Esophagus muscularis mucosa (tissue), 4 donors: ENCODE results near the gene IGBP1.
"Not testable (repeated sequence)": the region's sequence is repeated elsewhere in the genome, so short reads cannot be mapped to it uniquely, and the experiment has no call there.

Source experiments
- CTCF ChIP-seq, 3 experiments: fragments of 200-600 bp in 2 of 3; fragments of 450-650 bp in 1 of 3; sonication (generic) in 2 of 3; IDR thresholded peaks; one replicate each; pipeline ENCODE4 v1.5.1; 2017 to 2019; ENCODE audit warnings: antibody characterized with exemption in 3 of 3, mild to moderate bottlenecking in 2 of 3, moderate library complexity in 1 of 3
- EP300 ChIP-seq: sonication (generic); formaldehyde crosslinking; IDR thresholded peaks from one replicate; pipeline ENCODE4 v1.6.1; 2017; ENCODE audit warnings: antibody characterized with exemption
- POLR2A ChIP-seq: fragments of 450-650 bp; IDR thresholded peaks from one replicate; pipeline ENCODE4 v1.6.1; 2017; ENCODE audit warnings: antibody characterized with exemption, moderate library complexity, mild to moderate bottlenecking, low read depth

DNA sequence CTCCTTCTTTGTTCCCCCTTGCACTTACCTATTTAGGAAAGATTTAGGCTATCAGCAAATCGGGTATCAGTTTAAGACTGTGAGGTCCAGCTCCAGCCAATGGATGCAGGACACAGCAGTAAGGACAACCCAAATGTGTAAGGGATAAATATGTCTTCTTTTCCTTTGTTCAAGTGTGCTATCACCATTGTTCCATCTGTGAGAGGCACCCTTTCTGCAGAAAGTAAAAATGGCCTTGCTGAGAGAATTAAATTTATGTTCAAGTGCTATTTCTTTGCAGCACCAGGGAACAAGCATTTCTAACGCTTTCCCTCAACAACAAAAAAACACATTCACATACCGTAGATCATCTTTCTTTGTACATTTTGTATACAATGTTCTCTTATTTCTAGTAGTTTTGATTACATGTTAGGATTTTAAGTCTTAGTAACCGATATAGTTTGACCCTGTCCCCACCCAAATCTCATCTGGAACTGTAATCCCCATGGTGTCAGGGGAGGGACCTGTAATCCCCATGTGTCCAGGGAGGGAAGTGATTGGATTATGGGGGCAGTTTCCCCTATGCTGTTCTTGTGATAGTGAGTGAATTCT is 21.7 kb upstream of the IGBP1 start:
- TF ChIP-seq CTCF (IDR thresholded peaks at IDR 0.05); POLR2A; EP300: not testable (repeated sequence)
